ENCODE results near the gene PLEKHA1.

DNA sequence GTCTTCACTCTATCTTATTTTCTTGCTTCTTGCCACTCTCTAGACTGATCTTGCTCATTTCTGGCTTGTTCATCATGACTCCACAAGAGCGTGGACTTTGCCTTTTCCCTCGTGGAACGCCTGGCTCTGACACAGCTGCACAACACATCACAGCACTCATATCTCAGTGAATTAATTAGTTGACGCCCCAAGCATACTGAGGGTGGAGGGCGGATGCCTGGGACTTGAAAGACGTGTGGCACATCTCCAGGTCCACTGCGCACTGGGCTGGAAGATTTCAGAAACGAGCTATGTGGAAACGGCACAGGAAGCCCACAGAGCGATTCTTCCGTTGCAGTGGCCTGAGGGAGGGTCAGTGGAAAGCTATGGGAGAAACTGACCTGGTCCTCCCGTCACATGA, 23.6 kb upstream of the PLEKHA1 start:
- no peak for TF ChIP-seq CTCF (IDR thresholded peaks at IDR 0.05)
- no peak for TF ChIP-seq POLR2A (IDR thresholded peaks at IDR 0.05)

Measured in prostate gland (tissue), 2 donors.